Measurements from ENCODE around the gene MTHFD1L.

GRCh38 chr6:151002491-151002935 lies 137.0 kb downstream of the MTHFD1L start:
- TF ChIP-seq CTCF (IDR thresholded peaks at IDR 0.05; ENCODE audit: insufficient read depth, low read length, poor library complexity, severe bottlenecking) = no peak
- TF ChIP-seq EZH2phosphoT487 (conservative IDR thresholded peaks at IDR 0.05; ENCODE audit: low read length) = no peak

Measured in SU-DHL-6 (cell line).